Stimulated activated CD8-positive, alpha-beta memory T cell treated with anti-CD3 and anti-CD28 coated beads, Interleukin-15, amount 100 ng/mL, for 48 hours (primary cell): Measurements from ENCODE around the gene CAMKK1.
A peak's percentile ranks its signal among the peaks of the same experiment; 100 is the strongest.

ENCODE experiments used
- DNase-seq, 2 donors: peaks; one replicate each; pipeline ENCODE4 v3.0.0-alpha.2; 2020; ENCODE audit warnings: low read depth in 2 of 2

The CAMKK1 gene

GRCh38 chr17:3893003-3893719, at the start of gene CAMKK1:
Gene CAMKK1 (minus strand): TSS chr17:3893053. CDS start chr17:3885687, 7,366 bp downstream.
- DNase-seq, result peak; percentile 88 to 90

DNA sequence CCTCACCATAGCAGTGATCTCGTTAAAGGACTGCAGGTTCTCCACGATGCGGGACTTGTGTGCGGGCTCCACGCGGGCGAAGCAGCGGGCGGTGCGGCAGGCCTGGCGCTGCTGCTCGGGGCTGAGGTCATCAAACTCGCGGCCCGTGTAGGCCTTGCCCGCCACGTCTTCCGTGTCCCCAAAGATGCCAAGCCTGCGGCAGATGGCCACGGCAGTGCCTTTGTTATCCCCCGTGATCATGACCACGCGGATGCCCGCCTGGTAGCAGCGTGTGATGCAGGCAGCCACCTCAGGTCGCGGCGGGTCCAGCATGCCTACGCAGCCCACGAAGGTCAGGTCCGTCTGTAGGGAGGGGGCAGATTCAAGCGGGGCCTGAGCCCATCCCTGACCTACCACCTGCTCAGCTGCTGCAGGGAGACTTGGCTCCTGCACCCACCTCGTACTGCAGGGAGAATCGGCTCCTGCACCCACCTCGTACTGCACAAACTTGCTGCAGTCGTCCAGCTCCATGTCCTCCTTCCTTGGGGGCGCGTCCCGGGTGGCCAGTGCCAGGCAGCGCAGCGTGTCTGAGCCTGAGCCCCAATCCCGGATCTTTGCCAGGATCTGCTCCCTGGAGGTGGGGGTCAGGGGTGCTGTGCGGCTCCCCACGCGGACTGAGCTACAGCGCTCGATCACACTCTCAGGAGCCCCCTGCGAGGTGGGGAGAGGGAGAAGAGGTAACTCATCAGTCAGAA, 48.3 kb upstream of the CAMKK1 start:
- no peak for DNase-seq

GRCh38 chr17:3937359-3937758, 44.5 kb upstream of the CAMKK1 start:
- no peak for DNase-seq

DNA sequence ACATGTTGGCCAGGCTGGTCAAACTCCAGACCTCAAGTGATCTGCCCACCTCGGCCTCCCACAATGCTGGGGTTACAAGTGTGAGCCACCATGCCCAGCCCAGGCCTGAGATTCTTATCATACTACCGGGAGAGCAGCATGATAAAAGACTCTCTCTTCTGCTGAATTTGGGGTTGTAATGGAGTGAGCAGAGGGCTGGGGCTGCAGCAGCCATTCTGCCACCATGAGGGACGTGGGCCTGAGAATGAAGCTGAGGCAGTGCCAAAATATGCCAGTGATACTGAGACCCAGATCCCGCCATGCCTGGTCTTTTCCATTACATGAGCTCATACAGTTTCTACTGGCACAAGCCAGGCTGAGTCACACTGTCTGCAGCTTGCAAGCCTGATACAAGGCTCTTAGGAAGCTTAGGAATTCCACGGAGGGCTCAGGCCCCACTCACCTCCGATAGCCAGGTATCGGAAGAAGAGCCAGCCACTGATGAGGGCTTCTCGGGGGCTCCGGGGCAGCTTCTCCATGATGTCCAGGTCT, 43.0 kb upstream of the CAMKK1 start:
- DNase-seq, result no peak

GRCh38 chr17:3935140-3935542, 42.3 kb upstream of the CAMKK1 start:
- DNase-seq, result no peak

DNA sequence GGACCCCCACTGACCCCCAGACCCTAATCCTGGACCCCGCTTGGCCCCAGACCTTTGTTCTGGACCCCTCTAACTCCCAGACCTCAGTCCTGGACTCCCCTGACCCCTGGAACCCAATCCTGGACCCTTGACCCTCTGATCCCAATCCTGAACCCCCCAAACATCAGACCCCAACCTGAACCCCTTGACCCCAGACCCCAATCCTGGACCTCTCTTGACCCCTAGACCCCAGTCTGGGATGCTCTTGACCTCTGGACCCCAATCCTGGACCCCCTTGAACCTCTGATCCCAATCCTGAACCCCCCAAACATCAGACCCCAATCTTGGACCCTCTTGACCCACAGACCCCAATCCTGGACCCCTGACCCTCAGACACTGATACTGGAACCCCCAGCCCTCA, 36.9 kb upstream of the CAMKK1 start:
- no peak for DNase-seq

- DNase-seq, result no peak
These were observed 36.3 kb upstream of the CAMKK1 start for GRCh38 chr17:3929181-3929580.

DNA sequence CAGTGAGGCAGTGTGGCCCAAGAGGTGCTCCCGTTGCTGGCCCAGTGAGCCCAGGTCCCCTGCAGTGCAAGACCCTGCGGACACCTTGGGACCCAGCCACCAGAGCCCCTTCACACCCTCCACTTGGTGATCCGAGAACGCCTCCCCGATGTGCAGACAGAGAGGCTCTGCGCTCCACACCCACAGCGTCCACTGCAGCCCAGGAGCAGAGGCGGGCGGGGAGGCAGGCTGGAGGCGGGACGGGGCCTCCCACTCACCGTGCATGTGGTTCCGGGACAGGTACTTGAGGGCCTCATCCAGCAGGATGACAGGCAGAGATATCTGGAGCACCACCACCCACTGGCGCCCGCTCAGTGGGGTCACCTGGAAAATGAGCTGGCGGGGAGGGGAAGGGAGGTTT, 35.6 kb upstream of the CAMKK1 start:
- no peak for DNase-seq

- DNase-seq, result no peak
These were observed 34.9 kb upstream of the CAMKK1 start for GRCh38 chr17:3927628-3928340.

GRCh38 chr17:3926860-3927627, 34.2 kb upstream of the CAMKK1 start:
- no peak for DNase-seq

DNA sequence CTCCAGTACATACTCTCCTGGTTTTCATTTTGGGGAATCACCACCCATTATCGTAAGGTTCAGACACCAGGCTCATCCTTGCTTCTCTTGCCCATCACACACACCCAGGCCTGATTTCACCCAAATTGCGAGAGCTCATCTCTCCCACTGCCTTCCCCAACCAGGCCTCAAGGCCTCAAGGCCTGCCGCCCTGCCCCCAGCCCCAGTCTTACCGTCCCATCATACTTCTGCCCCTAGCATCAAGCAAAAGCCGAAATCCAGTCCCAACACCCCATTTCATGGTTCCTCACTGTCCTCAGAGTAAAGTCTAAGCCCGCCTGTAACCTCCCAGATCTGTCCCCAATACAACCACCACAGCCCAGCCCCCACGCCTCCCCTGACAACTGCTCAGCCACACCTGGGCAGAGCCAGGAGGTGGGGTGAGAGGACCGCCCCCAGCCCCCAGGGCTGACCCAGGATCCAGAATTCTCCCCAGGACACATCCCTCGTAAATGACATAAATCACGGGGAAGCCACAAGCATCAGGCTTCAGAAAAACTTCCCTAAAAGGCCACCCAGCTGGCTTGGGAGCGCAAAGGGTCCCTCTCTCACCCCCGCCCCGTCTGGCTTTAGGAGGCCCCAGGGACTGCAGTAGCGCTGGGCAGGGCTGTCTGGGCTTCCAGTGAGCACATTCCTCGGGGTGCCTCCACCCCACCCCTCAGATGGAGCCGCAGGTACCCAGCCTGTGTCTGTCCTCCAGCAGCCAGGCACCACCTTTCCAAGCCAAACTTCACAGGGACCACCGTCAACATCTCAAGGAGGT, 33.0 kb upstream of the CAMKK1 start:
- DNase-seq, result no peak

DNA sequence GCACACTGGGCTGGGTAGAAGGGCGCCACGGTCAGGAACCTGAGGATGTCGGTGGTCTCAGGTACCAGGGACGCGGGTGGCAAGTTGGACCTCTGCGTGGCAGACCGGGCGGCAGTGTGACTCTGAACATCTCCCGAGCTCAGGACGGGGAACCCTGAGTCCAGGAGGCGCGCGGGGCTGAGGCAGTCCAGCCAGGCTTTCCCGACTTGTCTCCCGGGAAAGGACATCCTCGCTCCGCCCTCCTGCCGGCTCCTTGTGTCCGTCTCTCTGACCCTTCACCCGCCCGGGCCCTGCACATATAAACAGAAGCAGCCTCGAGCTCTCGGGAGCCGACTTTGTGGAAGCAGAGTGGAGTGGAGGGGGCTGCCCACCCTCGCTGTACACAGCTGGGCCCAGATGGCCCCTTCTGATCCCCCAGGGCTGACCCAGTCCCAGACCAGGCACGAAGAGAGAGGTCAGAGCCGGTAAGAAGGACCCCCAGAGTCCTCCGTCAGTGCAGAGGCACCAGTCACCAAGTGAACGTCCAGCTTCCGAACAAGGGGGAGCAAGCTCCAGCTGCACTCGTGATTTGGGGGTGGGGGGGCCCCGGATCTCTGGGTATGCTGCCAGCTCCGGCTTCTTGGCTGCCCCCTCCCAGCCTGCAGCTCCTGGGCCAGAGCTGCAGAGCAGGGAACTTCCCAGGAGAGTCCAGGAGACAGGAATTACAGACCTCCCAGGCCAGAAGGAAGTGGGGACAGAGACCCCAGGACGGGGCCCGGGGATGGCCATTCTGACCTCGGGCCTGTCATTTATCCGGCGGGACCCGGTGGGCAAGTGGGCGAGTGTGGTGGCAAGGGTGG, 31.9 kb upstream of the CAMKK1 start:
- no peak for DNase-seq

DNA sequence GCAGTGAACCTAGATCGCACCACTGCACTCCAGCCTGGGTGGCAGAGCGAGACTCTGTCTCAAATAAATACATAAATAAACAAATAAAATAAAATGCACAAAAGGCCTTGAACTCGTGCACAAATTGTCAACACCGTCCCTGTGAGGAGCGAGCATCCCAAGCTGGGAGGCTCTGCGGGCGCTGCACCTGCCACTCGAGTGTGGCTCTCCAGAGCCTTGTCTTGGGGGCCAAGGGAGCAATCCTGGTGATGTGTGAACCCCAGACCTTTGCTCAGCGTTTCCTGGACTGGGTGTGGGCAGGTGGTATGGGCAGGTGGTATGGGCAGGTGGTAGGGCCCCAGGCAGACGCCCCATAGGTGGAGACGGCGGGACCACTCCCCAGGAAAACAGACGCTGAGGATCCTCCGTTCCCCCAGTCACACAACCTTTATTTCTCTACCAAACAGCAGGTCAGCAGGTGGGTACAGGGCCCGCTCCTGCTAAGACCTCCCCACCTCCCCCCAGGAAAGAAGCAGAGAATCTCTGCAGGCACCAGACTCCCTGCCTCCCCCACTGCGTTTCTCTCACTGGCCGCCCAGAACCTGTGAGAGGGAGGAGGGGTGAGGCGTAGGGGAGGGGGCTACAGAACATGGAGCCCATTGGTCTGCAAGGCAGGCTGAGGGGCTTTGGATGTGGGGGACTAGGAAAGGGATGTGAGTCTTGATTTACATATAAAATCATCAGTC, 30.8 kb upstream of the CAMKK1 start:
- no peak for DNase-seq

GRCh38 chr17:3922765-3923164, 29.9 kb upstream of the CAMKK1 start:
- no peak for DNase-seq

DNA sequence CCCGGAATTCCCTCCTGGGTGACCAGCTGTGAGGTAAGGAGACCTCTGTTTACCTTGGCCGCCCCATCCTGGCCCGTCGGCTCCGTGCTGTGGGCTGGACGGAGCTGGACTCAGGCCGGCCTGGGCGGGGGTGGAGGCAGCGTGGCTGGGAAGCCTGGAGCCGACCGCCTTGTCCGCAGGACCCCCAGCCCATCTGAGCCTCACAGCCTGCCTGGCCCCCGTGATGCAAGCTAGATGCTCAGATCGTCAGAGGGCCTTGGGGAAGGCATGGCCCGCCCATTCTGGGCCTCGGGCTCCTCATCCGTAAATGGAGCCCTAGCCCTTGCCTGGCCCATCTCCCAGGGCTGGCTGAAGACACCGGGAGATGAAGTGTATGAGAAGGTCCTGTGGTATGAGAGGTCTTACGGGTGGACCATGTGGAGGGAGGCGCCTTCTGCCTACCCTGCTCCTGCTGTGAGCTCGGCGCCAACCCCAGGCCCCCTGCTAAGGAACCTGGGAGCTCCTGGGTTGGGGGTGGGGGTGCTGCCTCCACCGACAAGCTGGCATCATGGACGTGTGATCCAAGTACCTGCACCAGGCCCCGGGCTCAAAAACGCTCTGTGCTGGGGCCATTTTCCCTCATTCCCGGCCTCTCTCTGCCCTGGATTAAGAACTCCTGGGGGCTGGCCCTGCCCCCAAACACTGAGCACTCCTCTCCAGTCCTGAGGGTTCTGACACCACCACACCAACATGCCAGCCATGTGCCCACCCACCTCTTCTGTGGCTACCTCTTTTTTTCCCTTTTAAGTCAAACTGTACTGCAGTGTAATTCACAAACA, 28.9 kb upstream of the CAMKK1 start:
- no peak for DNase-seq

- no peak for DNase-seq
These were observed 28.2 kb upstream of the CAMKK1 start for GRCh38 chr17:3921006-3921405.

GRCh38 chr17:3919123-3919624, 26.3 kb upstream of the CAMKK1 start:
- no peak for DNase-seq
